ENCODE data around the gene POLR2A. TPM values are rescaled to one million over a fixed set of nuclear protein-coding genes. Genes with fewer than 3 reads are reported as not detected.

The POLR2A gene
- total RNA-seq, 6 donors from 2014 or later, result 79.5 to 139 (median 112) TPM

- ATAC-seq (ENCODE audit: low FRiP score in 2 of 2), result peak; percentile 85 to 91
- 1 to 2% methylated on average over 29 to 38 of the region's 38 CpGs for WGBS, 2 donors
- H3K4me1 ChIP-seq, result peaks cover 34 to 53% (median 41%) of the 10 kb centered on the region in 4 donors
These were observed 705 bp upstream of the POLR2A start for GRCh38 chr17:7483255-7484066.

GRCh38 chr17:7484919-7485377 is 782 bp downstream of the POLR2A start:
- no peaks in the 10 kb centered on the region for H3K27me3 ChIP-seq
- ATAC-seq (ENCODE audit: low FRiP score in 2 of 2) (no peak), DNase-seq (no peak)
- H3K9me3 ChIP-seq, result no peaks in the 10 kb centered on the region
- H3K36me3 ChIP-seq, result no peaks in the 10 kb centered on the region
- TF ChIP-seq EP300 (IDR thresholded peaks at IDR 0.05), result no peak
- TF ChIP-seq, protein P1, sequence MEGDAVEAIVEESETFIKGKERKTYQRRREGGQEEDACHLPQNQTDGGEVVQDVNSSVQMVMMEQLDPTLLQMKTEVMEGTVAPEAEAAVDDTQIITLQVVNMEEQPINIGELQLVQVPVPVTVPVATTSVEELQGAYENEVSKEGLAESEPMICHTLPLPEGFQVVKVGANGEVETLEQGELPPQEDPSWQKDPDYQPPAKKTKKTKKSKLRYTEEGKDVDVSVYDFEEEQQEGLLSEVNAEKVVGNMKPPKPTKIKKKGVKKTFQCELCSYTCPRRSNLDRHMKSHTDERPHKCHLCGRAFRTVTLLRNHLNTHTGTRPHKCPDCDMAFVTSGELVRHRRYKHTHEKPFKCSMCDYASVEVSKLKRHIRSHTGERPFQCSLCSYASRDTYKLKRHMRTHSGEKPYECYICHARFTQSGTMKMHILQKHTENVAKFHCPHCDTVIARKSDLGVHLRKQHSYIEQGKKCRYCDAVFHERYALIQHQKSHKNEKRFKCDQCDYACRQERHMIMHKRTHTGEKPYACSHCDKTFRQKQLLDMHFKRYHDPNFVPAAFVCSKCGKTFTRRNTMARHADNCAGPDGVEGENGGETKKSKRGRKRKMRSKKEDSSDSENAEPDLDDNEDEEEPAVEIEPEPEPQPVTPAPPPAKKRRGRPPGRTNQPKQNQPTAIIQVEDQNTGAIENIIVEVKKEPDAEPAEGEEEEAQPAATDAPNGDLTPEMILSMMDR (IDR thresholded peaks at IDR 0.05), result peak in 3 of 6 experiments; percentile 18 to 33 (median 27)
- peaks cover 41 to 60% (median 45%) of the 10 kb centered on the region in 4 donors for H3K4me1 ChIP-seq
- H3K4me3 ChIP-seq, result peak overlapping the region; percentile 42 to 68 (median 57)
- peak overlapping the region; percentile 98 to 100 (median 99) for H3K27ac ChIP-seq
- WGBS, 2 donors, result 0 to 1% methylated on average over 8 to 17 of the region's 19 CpGs

More at GRCh38 chr17:7483255-7484066, 705 bp upstream of the POLR2A start:
- peak overlapping the region; percentile 51 to 68 (median 57) for H3K4me3 ChIP-seq
- no peaks in the 10 kb centered on the region for H3K36me3 ChIP-seq
- peak; percentile 95 to 97 for DNase-seq
- peak overlapping the region; percentile 98 to 100 (median 99) for H3K27ac ChIP-seq
- H3K9me3 ChIP-seq, result no peaks in the 10 kb centered on the region
- TF ChIP-seq POLR2AphosphoS5 (IDR thresholded peaks at IDR 0.05) (peak in 1 of 2 donors; percentile 49), POLR2A (IDR thresholded peaks at IDR 0.05) (peak in 3 of 4 donors; percentile 43 to 61 (median 46)), EP300 (IDR thresholded peaks at IDR 0.05) (peak in 1 of 4 donors; percentile 78)
- TF ChIP-seq, protein P1 (IDR thresholded peaks at IDR 0.05), result peak in 2 of 6 experiments; percentile 10 to 11
- no peaks in the 10 kb centered on the region for H3K27me3 ChIP-seq

DNA sequence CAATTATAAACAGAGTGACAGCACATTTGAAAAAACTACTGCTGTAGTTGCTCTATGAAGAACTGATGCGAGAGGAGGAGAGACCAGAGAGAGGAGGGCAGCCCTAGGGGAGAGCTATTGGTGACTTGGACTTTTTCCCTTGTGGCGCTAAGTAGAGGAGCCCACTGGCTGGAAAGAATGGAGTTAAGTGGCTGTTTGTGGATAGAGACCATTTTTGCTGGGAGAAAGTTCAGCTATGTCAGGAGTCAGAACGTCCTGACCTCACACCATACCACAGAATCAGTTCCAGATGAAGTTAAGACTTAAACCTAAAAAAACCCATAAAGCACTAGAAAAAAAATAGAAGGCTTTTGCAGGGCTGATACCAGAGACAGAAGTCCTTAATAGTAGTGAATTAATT is 2.0 kb downstream of the POLR2A start:
- no peaks in the 10 kb centered on the region for H3K36me3 ChIP-seq
- 36 to 47% methylated on average over 3 of the region's 3 CpGs for WGBS, 2 donors
- peak overlapping the region in 1 of 4 donors; percentile 98 for H3K27ac ChIP-seq
- H3K9me3 ChIP-seq, result no peaks in the 10 kb centered on the region
- peak overlapping the region in 3 of 4 donors; percentile 55 to 68 (median 59) for H3K4me3 ChIP-seq
- H3K27me3 ChIP-seq, result no peaks in the 10 kb centered on the region
- no peak for DNase-seq
- H3K4me1 ChIP-seq, result peaks cover 38 to 69% (median 41%) of the 10 kb centered on the region in 4 donors
- no peak for ATAC-seq (ENCODE audit: low FRiP score in 2 of 2)
- TF ChIP-seq POLR2A (IDR thresholded peaks at IDR 0.05) (no peak), EP300 (IDR thresholded peaks at IDR 0.05) (no peak), POLR2AphosphoS5 (IDR thresholded peaks at IDR 0.05) (no peak)
- TF ChIP-seq, protein P1 (IDR thresholded peaks at IDR 0.05), result no peak

DNA sequence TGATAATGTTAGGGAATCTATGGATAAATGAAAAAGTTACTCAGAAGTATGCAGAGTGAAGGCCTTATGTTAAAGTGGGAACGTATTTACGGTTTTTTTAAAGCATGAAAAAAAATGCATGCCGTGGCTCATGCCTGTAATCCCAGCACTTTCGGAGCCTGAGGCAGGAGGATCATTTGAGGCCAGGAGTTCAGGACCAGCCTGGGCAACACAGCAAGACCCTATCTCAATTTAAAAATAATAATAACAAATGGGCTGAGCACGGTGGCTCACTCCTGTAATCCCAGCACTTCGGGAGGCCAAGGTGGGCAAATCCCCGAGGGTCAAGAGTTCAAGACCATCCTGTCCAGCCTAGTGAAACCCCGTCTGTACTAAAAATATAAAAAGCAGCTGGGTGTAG is 6.0 kb downstream of the POLR2A start:
- H3K27ac ChIP-seq, result no peak overlapping the region
- DNase-seq (no peak), ATAC-seq (ENCODE audit: low FRiP score in 2 of 2) (no peak)
- peaks cover 0 to 3% (median under 1%) of the 10 kb centered on the region in 4 donors for H3K36me3 ChIP-seq
- peaks cover 32 to 73% (median 36%) of the 10 kb centered on the region in 4 donors for H3K4me1 ChIP-seq
- TF ChIP-seq, protein P1 (IDR thresholded peaks at IDR 0.05), result no peak
- TF ChIP-seq POLR2A (IDR thresholded peaks at IDR 0.05) (no peak), EP300 (IDR thresholded peaks at IDR 0.05) (no peak)
- H3K4me3 ChIP-seq, result no peak overlapping the region
- 73 to 80% methylated on average over 8 of the region's 8 CpGs for WGBS, 2 donors
- no peaks in the 10 kb centered on the region for H3K9me3 ChIP-seq
- no peaks in the 10 kb centered on the region for H3K27me3 ChIP-seq
